OCI-LY7 (cell line): Measurements from ENCODE around the gene UGT1A10. TPM values are rescaled to one million over a fixed set of nuclear protein-coding genes. Genes with fewer than 3 reads are reported as not detected.

ENCODE experiments used
- BruUV-seq: library from RNA; stranded (reverse); fragments of 400-500 nt; replicated peaks from 2 replicates; lab custom pipeline; 2021; lab: Mats Ljungman, UMichigan
- CTCF ChIA-PET: fragments of 300-600 bp; sonication (Branson Sonifier 250); formaldehyde crosslinking; loops from one replicate; lab custom pipeline; 2022; ENCODE audit warnings: antibody characterized with exemption; ENCODE audit not compliant: unreplicated experiment; lab: Charles Lee
- POLR2A ChIA-PET: fragments of 300-600 bp; sonication (Branson Sonifier 250); formaldehyde crosslinking; loops from one replicate; lab custom pipeline; 2022; ENCODE audit warnings: antibody characterized with exemption; lab: Charles Lee
- DNase-seq: peaks from one replicate; pipeline ENCODE4 v3.0.0-alpha.2; 2015; ENCODE audit warnings: low spot score
- H2AFZ ChIP-seq: fragments of 200-600 bp; sonication (generic), shearing (Covaris generic); 2 replicates; pipeline ENCODE4 v1.6.1; 2014; ENCODE audit warnings: mild to moderate bottlenecking, antibody characterized with exemption, low read length, moderate library complexity
- H3K27ac ChIP-seq: fragments of 200-600 bp; sonication (generic); 2 replicates; pipeline ENCODE4 v1.5.1; 2014; ENCODE audit warnings: mixed run types, low read depth, mild to moderate bottlenecking, moderate library complexity, low read length, inconsistent platforms; ENCODE audit not compliant: poor library complexity, severe bottlenecking
- H3K36me3 ChIP-seq: fragments of 200-600 bp; sonication (generic); 2 replicates; pipeline ENCODE4 v1.6.1; 2014; ENCODE audit warnings: mild to moderate bottlenecking, antibody characterized with exemption, low read length, moderate library complexity, mixed read lengths; ENCODE audit not compliant: insufficient read depth
- H3K4me1 ChIP-seq: fragments of 200-600 bp; sonication (generic); 2 replicates; pipeline ENCODE4 v1.5.1; 2014; ENCODE audit warnings: mild to moderate bottlenecking, low read length; ENCODE audit not compliant: insufficient read depth, poor library complexity, severe bottlenecking
- H3K4me2 ChIP-seq: fragments of 200-600 bp; sonication (generic); 2 replicates; pipeline ENCODE4 v1.6.1; 2014; ENCODE audit warnings: mild to moderate bottlenecking, low read length
- H3K4me3 ChIP-seq: fragments of 200-600 bp; sonication (generic); 2 replicates; pipeline ENCODE4 v1.5.1; 2014; ENCODE audit warnings: mild to moderate bottlenecking, low read depth, low read length; ENCODE audit not compliant: poor library complexity, severe bottlenecking
- H3K79me2 ChIP-seq: fragments of 200-600 bp; sonication (generic); 2 replicates; pipeline ENCODE4 v1.6.1; 2016; ENCODE audit warnings: low read depth, mild to moderate bottlenecking, low read length, moderate library complexity, mixed read lengths; ENCODE audit not compliant: insufficient read depth
- H3K9me2 ChIP-seq: fragments of 200-600 bp; sonication (generic); 2 replicates; pipeline ENCODE4 v1.6.1; 2016; ENCODE audit warnings: mild to moderate bottlenecking, low read length, mixed read lengths; ENCODE audit not compliant: insufficient read depth
- H3K9me3 ChIP-seq: fragments of 200-600 bp; sonication (generic); 2 replicates; pipeline ENCODE4 v1.6.1; 2014; ENCODE audit warnings: mild to moderate bottlenecking, mixed run types, low read length, mixed read lengths
- H4K20me1 ChIP-seq: fragments of 200-600 bp; sonication (generic); 2 replicates; pipeline ENCODE4 v1.6.1; 2014; ENCODE audit warnings: mild to moderate bottlenecking, antibody characterized with exemption, low read length, moderate library complexity, mixed read lengths; ENCODE audit not compliant: insufficient read depth
- CTCF ChIP-seq: fragments of 200-600 bp; sonication (generic); conservative IDR thresholded peaks from 2 replicates; pipeline ENCODE4 v1.5.1; 2014; ENCODE audit warnings: mild to moderate bottlenecking, antibody characterized with exemption, low read length, moderate library complexity, mixed read lengths
- EZH2phosphoT487 ChIP-seq: fragments of 200-600 bp; sonication (generic); IDR thresholded peaks from 2 replicates; pipeline ENCODE4 v1.6.1; 2018; ENCODE audit warnings: low read depth, borderline replicate concordance, mild to moderate bottlenecking, mixed run types, antibody characterized with exemption, low read length, moderate library complexity, mixed read lengths
- intact Hi-C: fragments of 100-400 bp; cut with micrococcal nuclease; formaldehyde crosslinking; loops from one replicate; pipeline ENCODE4 v1.10.0; 2022; ENCODE audit not compliant: unreplicated experiment
- total RNA-seq, 2 experiments: library from RNA; depleted of rRNA in 1 of 2; stranded (reverse); fragments of >200 nt in 1 of 2; shearing (Covaris generic) in 1 of 2; gene quantifications; 2 replicates each; pipeline ENCODE4 v1.2.3, GENCODE V29; 2014 to 2022

The UGT1A10 gene
- total RNA-seq, 2 experiments from 2014 or later: not detected

GRCh38 chr2:233656443-233656842 lies 20.2 kb downstream of the UGT1A10 start:
- DNase-seq: no peak
- Histone ChIP-seq H4K20me1 (no peaks in the 10 kb centered on the region), H3K4me3 (no peak overlapping the region), H3K9me3 (no peaks in the 10 kb centered on the region), H3K9me2 (no peaks in the 10 kb centered on the region), H3K36me3 (no peaks in the 10 kb centered on the region), H2AFZ (no peak overlapping the region), H3K4me2 (no peak overlapping the region), H3K79me2 (no peaks in the 10 kb centered on the region), H3K4me1 (no peaks in the 10 kb centered on the region), H3K27ac (no peak overlapping the region)
- TF ChIP-seq EZH2phosphoT487: no peak
- TF ChIP-seq CTCF: no peak
- BruUV-seq: no TSS peak
- POLR2A ChIA-PET: no interaction called here
- CTCF ChIA-PET: no interaction called here
- intact Hi-C loops: no loop called here

- DNase-seq: no peak
- H3K4me1 ChIP-seq: no peaks in the 10 kb centered on the region
- no peak overlapping the region for H3K27ac ChIP-seq
- no peaks in the 10 kb centered on the region for H3K9me3 ChIP-seq
- H3K36me3 ChIP-seq: no peaks in the 10 kb centered on the region
- POLR2A ChIA-PET: no interaction called here
- intact Hi-C loops: no loop called here
- H3K4me2 ChIP-seq: no peak overlapping the region
- no peaks in the 10 kb centered on the region for H3K79me2 ChIP-seq
- CTCF ChIA-PET: no interaction called here
- no peaks in the 10 kb centered on the region for H4K20me1 ChIP-seq
- H2AFZ ChIP-seq: no peak overlapping the region
- BruUV-seq: no TSS peak
- no peaks in the 10 kb centered on the region for H3K9me2 ChIP-seq
- H3K4me3 ChIP-seq: no peak overlapping the region
- TF ChIP-seq CTCF (no peak), EZH2phosphoT487 (no peak)
These were observed 22.4 kb downstream of the UGT1A10 start for GRCh38 chr2:233658610-233659009.

GRCh38 chr2:233663911-233664310 lies 27.7 kb downstream of the UGT1A10 start:
- TF ChIP-seq EZH2phosphoT487 (no peak), CTCF (no peak)
- no peaks in the 10 kb centered on the region for H3K79me2 ChIP-seq
- no peaks in the 10 kb centered on the region for H3K9me3 ChIP-seq
- peaks cover 3% of the 10 kb centered on the region; the same call in 1 of the 2 replicates for H3K9me2 ChIP-seq
- POLR2A ChIA-PET: no interaction called here
- no peak overlapping the region for H2AFZ ChIP-seq
- CTCF ChIA-PET: no interaction called here
- no peak overlapping the region for H3K4me3 ChIP-seq
- DNase-seq: no peak
- no peak overlapping the region for H3K27ac ChIP-seq
- intact Hi-C loops: no loop called here
- H3K36me3 ChIP-seq: no peaks in the 10 kb centered on the region
- no peak overlapping the region for H3K4me2 ChIP-seq
- no TSS peak for BruUV-seq
- no peaks in the 10 kb centered on the region for H4K20me1 ChIP-seq
- H3K4me1 ChIP-seq: no peaks in the 10 kb centered on the region
